ENCODE data around the gene PTPN20. TPM values are rescaled to one million over a fixed set of nuclear protein-coding genes. Genes with fewer than 3 reads are reported as not detected.

PTPN20 gene
- total and polyA plus RNA-seq, 2 of the 8 experiments (the other 6 are each of a cell fraction or from before 2014, with no cell fraction given) = not detected

GRCh38 chr10:47031901-47032465, 120.8 kb downstream of the PTPN20 start:
- DNase-seq (ENCODE audit: low read depth in 1 of 2, low spot score in 2 of 2) (no peak), FAIRE-seq (no peak)
- Histone ChIP-seq H2AK5ac (ENCODE audit: low read depth, low read length) (no peak overlapping the region), H3K79me1 (ENCODE audit: low read depth, low read length) (no peaks in the 10 kb centered on the region), H2BK120ac (replicated peaks; ENCODE audit: low read depth, low read length) (no peak overlapping the region), H4K91ac (replicated peaks; ENCODE audit: insufficient read length, low read length) (no peak overlapping the region), H2BK15ac (ENCODE audit: low read length) (no peak overlapping the region), H3K23ac (ENCODE audit: insufficient read length) (no peak overlapping the region), H3K18ac (ENCODE audit: extremely low read depth, low read length) (no peak overlapping the region), H3K4me2 (ENCODE audit: insufficient read depth in 1 of 2, low read depth in 2 of 2, low read length in 2 of 2) (no peak overlapping the region), H3K23me2 (ENCODE audit: low read depth, low read length) (no peaks in the 10 kb centered on the region), H4K8ac (ENCODE audit: extremely low read depth, insufficient read depth, low read length) (no peak overlapping the region), H4K20me1 (replicated peaks in 1 of 2; ENCODE audit: control insufficient read depth in 1 of 2, insufficient read depth in 2 of 2, low read length in 2 of 2) (no peaks in the 10 kb centered on the region), H3K9ac (replicated peaks in 1 of 4; ENCODE audit: extremely low read depth in 1 of 4, low read depth in 3 of 4, low read length in 3 of 4) (no peak overlapping the region), H3K4ac (replicated peaks; ENCODE audit: insufficient read length, low read depth, low read length) (no peak overlapping the region), H3K56ac (replicated peaks; ENCODE audit: insufficient read length, low read depth, low read length) (no peak overlapping the region), H3K4me1 (replicated peaks in 1 of 4; ENCODE audit: control insufficient read depth in 3 of 4, insufficient read depth in 4 of 4, low read length in 3 of 4) (no peaks in the 10 kb centered on the region), H4K5ac (ENCODE audit: insufficient read length, low read depth, low read length) (no peak overlapping the region), H3K14ac (ENCODE audit: insufficient read length) (no peak overlapping the region), H2BK12ac (ENCODE audit: low read depth, low read length) (no peak overlapping the region), H2BK20ac (ENCODE audit: low read length) (no peak overlapping the region), H3K79me2 (ENCODE audit: control insufficient read depth in 1 of 2, insufficient read depth in 2 of 2, low read length in 2 of 2) (no peaks in the 10 kb centered on the region), H2AFZ (ENCODE audit: low read length) (no peak overlapping the region), H3K27ac (ENCODE audit: low read depth, low read length) (no peak overlapping the region), H3K27me3 (replicated peaks in 1 of 4; ENCODE audit: control insufficient read depth in 3 of 4, extremely low read depth in 1 of 4, insufficient read depth in 3 of 4, low read length in 3 of 4) (no peaks in the 10 kb centered on the region), H3K9me3 (ENCODE audit: insufficient read depth in 2 of 2, low read depth in 1 of 2, low read length in 1 of 2) (no peaks in the 10 kb centered on the region), H2BK5ac (ENCODE audit: low read depth, low read length) (no peak overlapping the region), H3K4me3 (ENCODE audit: extremely low read depth in 1 of 4, insufficient read depth in 2 of 4, low read depth in 3 of 4, low read length in 4 of 4) (no peak overlapping the region), H3K36me3 (ENCODE audit: control insufficient read depth in 2 of 4, insufficient read depth in 4 of 4, low read length in 3 of 4) (no peaks in the 10 kb centered on the region)
- WGBS, 2 experiments (ENCODE audit: extremely low coverage in 1 of 2, insufficient coverage in 1 of 2, insufficient read length in 1 of 2, insufficient replicate concordance in 2 of 2, low coverage in 1 of 2, low lambda C conversion rate in 2 of 2, missing lambda C conversion rate in 1 of 2) = 81% methylated on average over 7 of the region's 7 CpGs; no CpG with 5 or more reads in 1 of the 2 experiments
- ChIA-PET POLR2A (ENCODE audit: partially characterized antibody) (no interaction called here), CTCF (ENCODE audit: partially characterized antibody) (interaction anchor here (0.6 to 13.8 kb wide), 17 partner anchors 10 to 331 kb away, joined by 3 to 180 read pairs (median 5); no protein-coding TSS in a partner anchor)
- TF ChIP-seq ASH2L (IDR thresholded peaks at IDR 0.05; ENCODE audit: low read length) = no peak
- no peak for TF ChIP-seq SP1 (IDR thresholded peaks at IDR 0.05; ENCODE audit: low read depth, low read length)
- no peak for TF ChIP-seq CHD2 (IDR thresholded peaks at IDR 0.05; ENCODE audit: low read length)
- TF ChIP-seq TEAD4 (IDR thresholded peaks at IDR 0.05; ENCODE audit: low read depth, low read length) = no peak
- no peak for TF ChIP-seq RXRA (IDR thresholded peaks at IDR 0.05; ENCODE audit: insufficient read depth, low read depth, low read length)
